Pancreas (tissue), 10 donors: ENCODE measurements around the gene EMILIN1. TPM values are rescaled to one million over a fixed set of nuclear protein-coding genes. Genes with fewer than 3 reads are reported as not detected.

Source experiments
- ATAC-seq, 4 donors: fragments of 200-7000 bp; cut with Tn5 transposase; one replicate each; pipeline versions ENCODE4 v1.8.0 to v1.9.1; 2020; ENCODE audit warnings: mild to moderate bottlenecking in 4 of 4, moderate library complexity in 4 of 4
- DNase-seq, 6 donors: peaks; one replicate each; pipeline ENCODE4 v3.0.0-alpha.2; 2020
- FAIRE-seq: peaks from 2 replicates; lab custom pipeline; 2012; peaks lifted over from hg19 to GRCh38; lab: Jason Lieb, UNC
- H3K27ac ChIP-seq, 4 donors: fragments of 200-600 bp; sonication (generic); 1 replicate in 3 of 4; 2 replicates in 1 of 4; pipeline versions ENCODE4 v1.5.0 to v1.8.0; 2020
- H3K27me3 ChIP-seq, 4 donors: fragments of 200-600 bp; one replicate each; pipeline ENCODE4 v1.8.0; 2021
- H3K36me3 ChIP-seq, 3 donors: fragments of 200-600 bp; sonication (generic) in 1 of 3; one replicate each; pipeline versions ENCODE4 v1.5.0 to v1.8.0; 2020 to 2021
- H3K4me1 ChIP-seq, 3 donors: fragments of 200-600 bp; one replicate each; pipeline ENCODE4 v1.8.0; 2021
- H3K4me3 ChIP-seq, 4 donors: fragments of 200-600 bp; sonication (generic) in 2 of 4; one replicate each; pipeline versions ENCODE4 v1.5.0 to v1.8.0; 2020 to 2021
- H3K9me3 ChIP-seq, 4 donors: fragments of 200-600 bp; one replicate each; pipeline ENCODE4 v1.8.0; 2021
- CTCF ChIP-seq, 4 donors: fragments of 200-600 bp; sonication (generic) in 3 of 4; IDR thresholded peaks; one replicate each; pipeline versions ENCODE4 v1.5.0 to v1.8.0; 2021; ENCODE audit warnings: antibody characterized with exemption in 4 of 4
- WGBS, 2 donors: extraction: QIAGEN DNeasy Blood & Tissue Kit; methylation state at CpG; one replicate each; pipeline ENCODE4 v1.1.7; 2013; 5-methylcytosine and 5-hydroxymethylcytosine counted together
- intact Hi-C, 3 donors: fragments of 100-400 bp; cut with DNase I; formaldehyde crosslinking; loops; one replicate each; pipeline versions ENCODE4 v1.11.1 to v1.14.2; 2022
- polyA plus RNA-seq, 2 donors: library from polyadenylated mRNA; stranded (reverse); fragments of 200-250 nt; gene quantifications; one replicate each; pipeline ENCODE4 v1.2.3, GENCODE V29; 2013
- total RNA-seq, 6 donors: library from RNA; stranded (reverse); fragmentation: NEBNext Ultra II Directional in 4 of 6; extraction: Animal tissue kit (Norgen Biotek cat#: 25700) in 4 of 6; gene quantifications; one replicate each; pipeline versions ENCODE4 v1.2.1 to v1.2.4, GENCODE V29; 2021 to 2023
- donor health status: healthy with polysubstance abuse.
- donor health status: DM: no; HTN: no; CAD: no; lungs with moderate emphysema.
- donor health status: DM: no; HTN: no; CAD: no.
- donor health status: control.
- donor health status: control.
- donor health status: Bipolar disorder and iron deficiency.
- donor health status: DM: yes; HTN: yes; CAD: no.
- donor health status: DM: no; HTN: no; CAD: no.
- donor health status: DM: no; HTN: no; CAD: no.
- donor health status: DM: yes; HTN: yes; CAD: no.

Gene EMILIN1
- total and polyA plus RNA-seq, 8 donors: 2.6 to 47.1 (median 7.3) TPM

- DNase-seq (no peak), FAIRE-seq (no peak), ATAC-seq (peak in 1 of 4 donors; percentile 3)
- 59 to 60% methylated on average over 5 of the region's 5 CpGs for WGBS, 2 donors
- H3K4me3 ChIP-seq: no peak overlapping the region
- peaks cover 15 to 46% (median 36%) of the 10 kb centered on the region in 3 donors for H3K36me3 ChIP-seq
- intact Hi-C loops: no loop called here
- no peak overlapping the region for H3K27ac ChIP-seq
- no peaks in the 10 kb centered on the region for H3K27me3 ChIP-seq
- TF ChIP-seq CTCF (IDR thresholded peaks at IDR 0.05): no peak
- no peaks in the 10 kb centered on the region for H3K4me1 ChIP-seq
- H3K9me3 ChIP-seq: no peaks in the 10 kb centered on the region
Measured at GRCh38 chr2:27041752-27042151, 36.7 kb upstream of the EMILIN1 start.

GRCh38 chr2:27042159-27042661, 36.2 kb upstream of the EMILIN1 start:
- H3K4me3 ChIP-seq: no peak overlapping the region
- FAIRE-seq: no peak
- TF ChIP-seq CTCF (IDR thresholded peaks at IDR 0.05): no peak
- no peak overlapping the region for H3K27ac ChIP-seq
- H3K27me3 ChIP-seq: no peaks in the 10 kb centered on the region
- H3K4me1 ChIP-seq: no peaks in the 10 kb centered on the region
- H3K9me3 ChIP-seq: no peaks in the 10 kb centered on the region
- 61 to 77% methylated on average over 10 of the region's 10 CpGs for WGBS, 2 donors
- peaks cover 15 to 41% (median 31%) of the 10 kb centered on the region in 3 donors for H3K36me3 ChIP-seq
- DNase-seq: peak in 2 of 6 donors; percentile 30 to 41
- intact Hi-C loops: no loop called here
- peak; percentile 23 to 67 (median 42) for ATAC-seq

- H3K27ac ChIP-seq: no peak overlapping the region
- no peaks in the 10 kb centered on the region for H3K9me3 ChIP-seq
- TF ChIP-seq CTCF (IDR thresholded peaks at IDR 0.05): no peak
- intact Hi-C loops: no loop called here
- WGBS, 2 donors: 90 to 92% methylated on average over 7 of the region's 7 CpGs
- peaks cover 15 to 32% (median 22%) of the 10 kb centered on the region in 3 donors for H3K36me3 ChIP-seq
- no peak overlapping the region for H3K4me3 ChIP-seq
- ATAC-seq (no peak), DNase-seq (no peak), FAIRE-seq (no peak)
- H3K4me1 ChIP-seq: no peaks in the 10 kb centered on the region
- H3K27me3 ChIP-seq: no peaks in the 10 kb centered on the region
Measured at GRCh38 chr2:27042985-27043634, 35.3 kb upstream of the EMILIN1 start.

- 14 to 21% methylated on average over 41 to 52 of the region's 52 CpGs for WGBS, 2 donors
Measured at GRCh38 chr2:27049422-27050280, 28.8 kb upstream of the EMILIN1 start.

More at GRCh38 chr2:27049422-27050280, 28.8 kb upstream of the EMILIN1 start:
- H3K27me3 ChIP-seq: no peaks in the 10 kb centered on the region
- peak overlapping the region; percentile 81 to 90 (median 89) for H3K4me3 ChIP-seq
- intact Hi-C loops: no loop called here
- DNase-seq (peak in 5 of 6 donors; percentile 34 to 85 (median 72)), FAIRE-seq (no peak), ATAC-seq (peak; percentile 14 to 36 (median 32))
- H3K27ac ChIP-seq: peak overlapping the region; percentile 58 to 81 (median 71)
- H3K4me1 ChIP-seq: peaks cover 0 to 6% (median 0%) of the 10 kb centered on the region in 3 donors
- no peak for TF ChIP-seq CTCF (IDR thresholded peaks at IDR 0.05)
- no peaks in the 10 kb centered on the region for H3K9me3 ChIP-seq
- no peaks in the 10 kb centered on the region for H3K36me3 ChIP-seq
